Fibroblast of lung (primary cell): ENCODE data around the gene RTN4IP1.

ENCODE experiments used
- CTCF ChIP-seq, 2 donors: IDR thresholded peaks in 1 of 2; conservative IDR thresholded peaks in 1 of 2; 1 replicate in 1 of 2; 2 replicates in 1 of 2; pipeline ENCODE4 v1.5.1; 2011 to 2012; ENCODE audit warnings: low read length in 2 of 2, control low read depth in 1 of 2, inconsistent platforms in 1 of 2, low read depth in 1 of 2, mild to moderate bottlenecking in 1 of 2
- EZH2 ChIP-seq: IDR thresholded peaks from 2 replicates; pipeline ENCODE4 v1.5.1; 2012; ENCODE audit warnings: low read length, control low read depth, mild to moderate bottlenecking; ENCODE audit errors: missing control alignments

- TF ChIP-seq CTCF (conservative IDR thresholded peaks at IDR 0.05 in 1 of 2, IDR thresholded peaks at IDR 0.05 in 1 of 2; ENCODE audit: low read depth in 1 of 2, low read length in 2 of 2) (no peak), EZH2 (no peak)
Observed at GRCh38 chr6:106547601-106548453, 81.5 kb downstream of the RTN4IP1 start.
